SK-N-SH treated with all-trans-retinoic acid at 6 μM for 48 hours (cell line): ENCODE results near the gene TMEM150B.

ENCODE experiments used
- ATAC-seq: fragments of 200-7000 bp; cut with Tn5 transposase; 3 replicates; pipeline ENCODE4 v1.9.1; 2020; ENCODE audit warnings: mild to moderate bottlenecking, moderate library complexity
- ARNTL ChIP-seq: fragments of 450-650 bp; formaldehyde crosslinking; IDR thresholded peaks from 2 replicates; pipeline ENCODE4 v1.5.0; 2020; ENCODE audit warnings: low read depth, mild to moderate bottlenecking, moderate library complexity, borderline replicate concordance
- BACH2 ChIP-seq: fragments of 250-450 bp; sonication (Bioruptor Pico); IDR thresholded peaks from 2 replicates; pipeline ENCODE4 v1.9.0; 2021; ENCODE audit warnings: mild to moderate bottlenecking, borderline replicate concordance
- CREB5 ChIP-seq: fragments of 250-450 bp; sonication (Bioruptor Pico); IDR thresholded peaks from 2 replicates; pipeline ENCODE4 v1.5.1; 2020; ENCODE audit warnings: low read depth, mild to moderate bottlenecking, moderate library complexity
- CSDC2 ChIP-seq: fragments of 250-450 bp; sonication (Bioruptor Pico); IDR thresholded peaks from 2 replicates; pipeline ENCODE4 v1.5.0; 2020; ENCODE audit warnings: mild to moderate bottlenecking, moderate library complexity
- CSRNP3 ChIP-seq: fragments of 250-450 bp; sonication (Bioruptor Pico); IDR thresholded peaks from 2 replicates; pipeline ENCODE4 v1.5.1; 2021; ENCODE audit warnings: mild to moderate bottlenecking, moderate library complexity
- ESRRG ChIP-seq: fragments of 250-450 bp; sonication (Bioruptor Pico); IDR thresholded peaks from 2 replicates; pipeline ENCODE4 v1.6.1; 2021; ENCODE audit warnings: mild to moderate bottlenecking
- GLIS3 ChIP-seq: fragments of 250-450 bp; sonication (Bioruptor Pico); IDR thresholded peaks from 2 replicates; pipeline ENCODE4 v1.5.0; 2020; ENCODE audit warnings: mild to moderate bottlenecking, moderate library complexity
- ISL1 ChIP-seq: fragments of 250-450 bp; sonication (Bioruptor Pico); IDR thresholded peaks from 2 replicates; pipeline ENCODE4 v2.1.2; 2022; ENCODE audit warnings: mild to moderate bottlenecking, moderate library complexity
- OSR1 ChIP-seq: fragments of 250-450 bp; sonication (Bioruptor Pico); IDR thresholded peaks from 2 replicates; pipeline ENCODE4 v1.8.0; 2022; ENCODE audit warnings: moderate library complexity, mild to moderate bottlenecking, inconsistent platforms
- POU6F1 ChIP-seq: fragments of 250-450 bp; sonication (Bioruptor Pico); IDR thresholded peaks from 2 replicates; pipeline ENCODE4 v1.8.0; 2021; ENCODE audit warnings: low read depth, mild to moderate bottlenecking, moderate library complexity, borderline replicate concordance
- PPARA ChIP-seq: fragments of 250-450 bp; sonication (Bioruptor Pico); IDR thresholded peaks from 2 replicates; pipeline ENCODE4 v1.5.0; 2020; ENCODE audit warnings: mild to moderate bottlenecking, borderline replicate concordance
- RARB ChIP-seq: fragments of 250-450 bp; sonication (Bioruptor Pico); IDR thresholded peaks from 2 replicates; pipeline ENCODE4 v1.8.0; 2021; ENCODE audit warnings: mild to moderate bottlenecking, moderate library complexity
- SNAI2 ChIP-seq: fragments of 250-450 bp; sonication (Bioruptor Pico); IDR thresholded peaks from 2 replicates; pipeline ENCODE4 v1.5.0; 2020; ENCODE audit warnings: mild to moderate bottlenecking, moderate library complexity
- TCF4 ChIP-seq: fragments of 250-450 bp; sonication (Bioruptor Pico); IDR thresholded peaks from 2 replicates; pipeline ENCODE4 v1.8.0; 2021; ENCODE audit warnings: mild to moderate bottlenecking, moderate library complexity, borderline replicate concordance
- TOX ChIP-seq: fragments of 250-450 bp; sonication (Bioruptor Pico); IDR thresholded peaks from 2 replicates; pipeline ENCODE4 v1.8.0; 2021; ENCODE audit warnings: mild to moderate bottlenecking, moderate library complexity, borderline replicate concordance
- TSHZ2 ChIP-seq: fragments of 250-450 bp; sonication (Bioruptor Pico); IDR thresholded peaks from 2 replicates; pipeline ENCODE4 v1.5.0; 2020; ENCODE audit warnings: mild to moderate bottlenecking, moderate library complexity
- ZC3H10 ChIP-seq: fragments of 250-450 bp; sonication (Bioruptor Pico); IDR thresholded peaks from 2 replicates; pipeline ENCODE4 v1.5.1; 2021; ENCODE audit warnings: mild to moderate bottlenecking, moderate library complexity
- ZFP30 ChIP-seq: fragments of 450-650 bp; formaldehyde crosslinking; IDR thresholded peaks from 2 replicates; pipeline ENCODE4 v1.5.0; 2022; ENCODE audit warnings: mild to moderate bottlenecking, moderate library complexity
- ZNF565 ChIP-seq: fragments of 450-650 bp; formaldehyde crosslinking; conservative IDR thresholded peaks from 2 replicates; pipeline ENCODE4 v1.5.0; 2020; ENCODE audit warnings: low read depth, mild to moderate bottlenecking, moderate library complexity
- ZNF70 ChIP-seq: fragments of 450-650 bp; formaldehyde crosslinking; IDR thresholded peaks from 2 replicates; pipeline ENCODE4 v1.5.0; 2020; ENCODE audit warnings: mild to moderate bottlenecking, moderate library complexity
- ZNF8 ChIP-seq: fragments of 450-650 bp; formaldehyde crosslinking; IDR thresholded peaks from 2 replicates; pipeline ENCODE4 v1.5.0; 2020; ENCODE audit warnings: mild to moderate bottlenecking, moderate library complexity
- TF ChIP-seq, protein P1 (sequence below): fragments of 250-450 bp; sonication (Bioruptor Pico); IDR thresholded peaks from 2 replicates; pipeline ENCODE4 v1.8.0; 2020; ENCODE audit warnings: mild to moderate bottlenecking, moderate library complexity, borderline replicate concordance

TMEM150B gene

DNA sequence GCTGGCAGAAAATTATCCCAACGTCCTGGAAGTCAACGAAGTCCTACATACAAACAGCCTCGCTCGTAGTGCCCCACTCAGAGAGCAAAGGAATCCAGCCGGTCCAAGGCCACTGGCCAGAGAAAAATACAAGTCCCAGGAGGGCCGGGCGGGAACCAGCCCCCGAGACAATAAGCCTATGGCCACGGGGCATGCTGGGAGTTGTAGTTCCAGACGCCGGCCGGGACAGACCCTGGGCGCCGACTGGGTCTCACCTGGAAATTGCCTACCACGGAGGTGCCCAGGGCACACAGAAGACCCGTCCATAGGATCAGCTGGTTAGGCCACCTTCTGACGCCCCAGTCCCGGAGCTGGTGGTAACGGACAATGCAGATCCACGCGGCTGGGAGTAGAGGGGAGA, 5.4 kb downstream of the TMEM150B start:
- ATAC-seq = peak; percentile 93
- TF ChIP-seq SNAI2 (no peak), OSR1 (CRISPR knock-in tag) (no peak), ARNTL (CRISPR knock-in tag) (no peak), GLIS3 (CRISPR knock-in tag) (no peak), RARB (CRISPR knock-in tag) (no peak), ZNF565 (CRISPR knock-in tag) (no peak), ZNF70 (no peak), ISL1 (CRISPR knock-in tag) (no peak), TSHZ2 (CRISPR knock-in tag) (no peak), PPARA (CRISPR knock-in tag) (no peak), CREB5 (no peak)
- TF ChIP-seq, protein P1, sequence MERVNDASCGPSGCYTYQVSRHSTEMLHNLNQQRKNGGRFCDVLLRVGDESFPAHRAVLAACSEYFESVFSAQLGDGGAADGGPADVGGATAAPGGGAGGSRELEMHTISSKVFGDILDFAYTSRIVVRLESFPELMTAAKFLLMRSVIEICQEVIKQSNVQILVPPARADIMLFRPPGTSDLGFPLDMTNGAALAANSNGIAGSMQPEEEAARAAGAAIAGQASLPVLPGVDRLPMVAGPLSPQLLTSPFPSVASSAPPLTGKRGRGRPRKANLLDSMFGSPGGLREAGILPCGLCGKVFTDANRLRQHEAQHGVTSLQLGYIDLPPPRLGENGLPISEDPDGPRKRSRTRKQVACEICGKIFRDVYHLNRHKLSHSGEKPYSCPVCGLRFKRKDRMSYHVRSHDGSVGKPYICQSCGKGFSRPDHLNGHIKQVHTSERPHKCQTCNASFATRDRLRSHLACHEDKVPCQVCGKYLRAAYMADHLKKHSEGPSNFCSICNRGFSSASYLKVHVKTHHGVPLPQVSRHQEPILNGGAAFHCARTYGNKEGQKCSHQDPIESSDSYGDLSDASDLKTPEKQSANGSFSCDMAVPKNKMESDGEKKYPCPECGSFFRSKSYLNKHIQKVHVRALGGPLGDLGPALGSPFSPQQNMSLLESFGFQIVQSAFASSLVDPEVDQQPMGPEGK (CRISPR knock-in tag) = no peak

GRCh38 chr19:55316646-55317045, 8.5 kb downstream of the TMEM150B start:
- no peak for ATAC-seq
- no peak for TF ChIP-seq ZC3H10
- no peak for TF ChIP-seq TCF4 (CRISPR knock-in tag)
- TF ChIP-seq ARNTL (CRISPR knock-in tag) = no peak
- TF ChIP-seq BACH2 = no peak
- TF ChIP-seq ESRRG (CRISPR knock-in tag) = no peak
- TF ChIP-seq SNAI2 = no peak
- TF ChIP-seq, protein P1 (CRISPR knock-in tag) = no peak
- TF ChIP-seq RARB (CRISPR knock-in tag) = no peak
- no peak for TF ChIP-seq OSR1 (CRISPR knock-in tag)
- no peak for TF ChIP-seq CSDC2 (CRISPR knock-in tag)
- no peak for TF ChIP-seq PPARA (CRISPR knock-in tag)
- no peak for TF ChIP-seq TOX (CRISPR knock-in tag)
- TF ChIP-seq CSRNP3 (CRISPR knock-in tag) = no peak
- no peak for TF ChIP-seq GLIS3 (CRISPR knock-in tag)
- no peak for TF ChIP-seq ZFP30 (CRISPR knock-in tag)
- no peak for TF ChIP-seq ZNF8 (CRISPR knock-in tag)
- no peak for TF ChIP-seq POU6F1 (CRISPR knock-in tag)
- no peak for TF ChIP-seq ZNF70
- no peak for TF ChIP-seq TSHZ2 (CRISPR knock-in tag)
